ENCODE results near the gene FBXL16. TPM values are rescaled to one million over a fixed set of nuclear protein-coding genes. Genes with fewer than 3 reads are reported as not detected.
A peak's percentile ranks its signal among the peaks of the same experiment; 100 is the strongest.

FBXL16 gene
- total RNA-seq, 1 experiment from 2014 or later, result 1.3 TPM

GRCh38 chr16:721765-722540, 16.4 kb upstream of the FBXL16 start:
- Mint-ChIP-seq H3K4me1 (ENCODE audit: low read depth, unreplicated experiment) (peaks cover 19% of the 10 kb centered on the region), H3K27me3 (ENCODE audit: unreplicated experiment) (no peaks in the 10 kb centered on the region), H3K4me3 (ENCODE audit: low read depth, unreplicated experiment) (peak overlapping the region; percentile 84), H3K9me3 (ENCODE audit: low read depth, unreplicated experiment) (no peaks in the 10 kb centered on the region), H3K27ac (ENCODE audit: unreplicated experiment) (peak overlapping the region; percentile 67), H3K36me3 (ENCODE audit: insufficient read depth, unreplicated experiment) (peaks cover 78% of the 10 kb centered on the region)
- no peak for DNase-seq
- CTCF ChIA-PET, result interaction anchor here (0.6 to 1.3 kb wide), 4 partner anchors 10 to 74 kb away, joined by 3 to 6 read pairs (median 4); no protein-coding TSS in a partner anchor
- intact Hi-C loops (cut with micrococcal nuclease; ENCODE audit: unreplicated experiment), result no loop called here
- no peak for TF ChIP-seq CTCF (IDR thresholded peaks at IDR 0.05; ENCODE audit: unreplicated experiment)
- BruUV-seq (replicated peaks), result TSS peak; percentile 10

- DNase-seq, result peak; percentile 96
- peaks cover 25% of the 10 kb centered on the region for H3K4me1 Mint-ChIP-seq (ENCODE audit: low read depth, unreplicated experiment)
- BruUV-seq (replicated peaks), result no TSS peak
- CTCF ChIA-PET, result interaction anchor here (1.0 to 1.3 kb wide), 2 partner anchors 9 to 15 kb away, joined by 5 to 6 read pairs; no protein-coding TSS in a partner anchor
- H3K36me3 Mint-ChIP-seq (ENCODE audit: insufficient read depth, unreplicated experiment), result peaks cover 78% of the 10 kb centered on the region
- intact Hi-C loops (cut with micrococcal nuclease; ENCODE audit: unreplicated experiment), result no loop called here
- TF ChIP-seq CTCF (IDR thresholded peaks at IDR 0.05; ENCODE audit: unreplicated experiment), result no peak
- H3K9me3 Mint-ChIP-seq (ENCODE audit: low read depth, unreplicated experiment), result no peaks in the 10 kb centered on the region
- H3K4me3 Mint-ChIP-seq (ENCODE audit: low read depth, unreplicated experiment), result peak within 1 kb of the TSS; percentile 84
- H3K27ac Mint-ChIP-seq (ENCODE audit: unreplicated experiment), result peak within 1 kb of the TSS; percentile 77
- no peaks in the 10 kb centered on the region for H3K27me3 Mint-ChIP-seq (ENCODE audit: unreplicated experiment)
Observed at GRCh38 chr16:720990-721764, 15.6 kb upstream of the FBXL16 start, which contains the start of gene ANTKMT. Gene ANTKMT (plus strand): TSS chr16:721146. CDS start chr16:721275, 129 bp downstream.

GRCh38 chr16:720447-720989, 14.9 kb upstream of the FBXL16 start:
- CTCF ChIA-PET, result interaction anchor here (0.7 to 1.3 kb wide), 8 partner anchors 8 to 316 kb away, joined by 3 to 6 read pairs (median 4); partner anchors contain the start of genes CHTF18, MSLN and RPUSD1

More at GRCh38 chr16:720447-720989, 14.9 kb upstream of the FBXL16 start:
- BruUV-seq (replicated peaks), result no TSS peak
- Mint-ChIP-seq H3K27ac (ENCODE audit: unreplicated experiment) (peak overlapping the region; percentile 77), H3K9me3 (ENCODE audit: low read depth, unreplicated experiment) (no peaks in the 10 kb centered on the region), H3K4me3 (ENCODE audit: low read depth, unreplicated experiment) (peak overlapping the region; percentile 84), H3K36me3 (ENCODE audit: insufficient read depth, unreplicated experiment) (peaks cover 78% of the 10 kb centered on the region), H3K27me3 (ENCODE audit: unreplicated experiment) (no peaks in the 10 kb centered on the region), H3K4me1 (ENCODE audit: low read depth, unreplicated experiment) (peaks cover 27% of the 10 kb centered on the region)
- no peak for TF ChIP-seq CTCF (IDR thresholded peaks at IDR 0.05; ENCODE audit: unreplicated experiment)
- DNase-seq, result peak; percentile 50
- intact Hi-C loops (cut with micrococcal nuclease; ENCODE audit: unreplicated experiment), result no loop called here

Data from Calu3 (cell line).